Keratinocyte (primary cell): Measurements from ENCODE around the gene LHFPL6.

Experiments
- CTCF ChIP-seq, 3 experiments: IDR thresholded peaks in 1 of 3; conservative IDR thresholded peaks in 1 of 3; optimal IDR thresholded peaks in 1 of 3; 2 replicates in 2 of 3; 3 replicates in 1 of 3; pipeline versions ENCODE3 to v1.5.1; 2011; ENCODE audit warnings: low read length in 3 of 3, mild to moderate bottlenecking in 3 of 3, moderate library complexity in 2 of 3, control low read depth in 1 of 3, inconsistent platforms in 1 of 3; ENCODE audit not compliant: insufficient read depth in 2 of 3; ENCODE audit errors: extremely low read depth in 1 of 3
- EZH2 ChIP-seq: IDR thresholded peaks from one replicate; pipeline ENCODE4 v1.6.1; 2012; ENCODE audit warnings: inconsistent platforms, mild to moderate bottlenecking, low read length, moderate library complexity

GRCh38 chr13:39457274-39457673 lies 145.7 kb downstream of the LHFPL6 start:
- no peak for TF ChIP-seq CTCF (optimal IDR thresholded peaks at IDR 0.05 in 1 of 3, IDR thresholded peaks at IDR 0.05 in 1 of 3, conservative IDR thresholded peaks at IDR 0.05 in 1 of 3; ENCODE audit: extremely low read depth in 1 of 3, insufficient read depth in 2 of 3, low read length in 3 of 3)
- TF ChIP-seq EZH2, result no peak
